Stimulated activated CD8-positive, alpha-beta memory T cell treated with anti-CD3 and anti-CD28 coated beads, Interleukin-15, amount 100 ng/mL, for 1 hour (primary cell): ENCODE data around the gene MAMLD1.

Experiments
- DNase-seq: peaks from one replicate; pipeline ENCODE4 v3.0.0-alpha.2; 2020; ENCODE audit warnings: low read depth

MAMLD1 gene

DNA sequence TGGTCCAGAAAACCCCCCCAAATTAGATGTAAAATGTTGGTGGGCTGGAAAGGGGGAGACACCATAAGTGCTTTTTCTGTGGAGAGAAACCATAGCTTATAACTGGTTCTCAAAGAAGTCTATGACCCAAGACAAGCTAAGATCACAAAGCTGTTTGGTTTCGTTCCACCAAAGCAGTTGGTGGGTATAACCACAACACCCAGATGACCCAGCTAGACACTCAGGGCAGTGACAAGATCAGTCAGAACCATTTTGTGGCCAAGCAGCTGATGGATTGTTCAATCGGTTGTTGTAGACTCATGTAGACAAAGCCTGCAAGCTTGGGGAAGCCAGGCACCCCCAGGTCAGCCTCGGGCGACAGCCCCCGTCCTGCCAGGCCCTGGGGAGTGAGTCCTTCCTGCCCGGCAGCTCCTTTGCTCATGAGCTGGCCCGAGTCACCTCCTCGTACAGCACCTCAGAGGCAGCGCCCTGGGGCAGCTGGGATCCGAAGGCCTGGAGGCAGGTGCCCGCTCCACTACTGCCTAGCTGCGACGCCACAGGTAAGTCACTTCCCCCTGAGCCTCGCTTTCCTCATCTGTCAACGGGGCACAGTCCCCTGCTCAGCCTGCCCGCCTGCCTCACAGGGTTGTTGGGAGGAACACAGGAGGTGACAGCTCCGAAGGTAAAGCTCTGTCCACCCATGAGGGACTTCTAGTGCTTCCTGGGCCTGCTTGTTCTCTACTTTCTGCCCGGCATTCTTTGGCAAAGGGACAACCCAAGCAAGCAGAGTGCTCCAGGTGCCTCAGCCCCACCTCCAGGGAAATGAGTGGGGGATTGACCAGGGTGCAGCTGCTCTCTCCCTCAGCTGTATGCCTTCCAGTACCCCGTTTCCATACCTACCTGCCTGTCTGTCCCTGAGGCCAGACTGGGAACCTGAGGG, 140.1 kb downstream of the MAMLD1 start:
- no peak for DNase-seq

DNA sequence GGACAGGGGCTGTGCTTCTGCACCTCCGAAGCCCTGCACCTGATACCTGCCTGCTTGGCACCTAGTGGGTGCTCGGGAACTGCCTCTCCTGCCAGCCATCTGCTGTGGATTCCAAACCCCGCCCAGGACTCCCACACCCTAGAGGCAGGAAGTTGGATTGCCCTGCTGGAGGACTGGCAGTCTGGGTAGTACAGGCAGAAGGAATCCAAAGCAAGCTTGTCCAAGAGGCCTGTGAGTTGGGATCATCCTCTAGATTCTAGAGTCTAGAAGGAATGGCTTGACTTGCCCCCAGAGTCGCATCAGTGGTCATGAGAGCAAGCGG, 140.7 kb downstream of the MAMLD1 start:
- DNase-seq, result no peak

DNA sequence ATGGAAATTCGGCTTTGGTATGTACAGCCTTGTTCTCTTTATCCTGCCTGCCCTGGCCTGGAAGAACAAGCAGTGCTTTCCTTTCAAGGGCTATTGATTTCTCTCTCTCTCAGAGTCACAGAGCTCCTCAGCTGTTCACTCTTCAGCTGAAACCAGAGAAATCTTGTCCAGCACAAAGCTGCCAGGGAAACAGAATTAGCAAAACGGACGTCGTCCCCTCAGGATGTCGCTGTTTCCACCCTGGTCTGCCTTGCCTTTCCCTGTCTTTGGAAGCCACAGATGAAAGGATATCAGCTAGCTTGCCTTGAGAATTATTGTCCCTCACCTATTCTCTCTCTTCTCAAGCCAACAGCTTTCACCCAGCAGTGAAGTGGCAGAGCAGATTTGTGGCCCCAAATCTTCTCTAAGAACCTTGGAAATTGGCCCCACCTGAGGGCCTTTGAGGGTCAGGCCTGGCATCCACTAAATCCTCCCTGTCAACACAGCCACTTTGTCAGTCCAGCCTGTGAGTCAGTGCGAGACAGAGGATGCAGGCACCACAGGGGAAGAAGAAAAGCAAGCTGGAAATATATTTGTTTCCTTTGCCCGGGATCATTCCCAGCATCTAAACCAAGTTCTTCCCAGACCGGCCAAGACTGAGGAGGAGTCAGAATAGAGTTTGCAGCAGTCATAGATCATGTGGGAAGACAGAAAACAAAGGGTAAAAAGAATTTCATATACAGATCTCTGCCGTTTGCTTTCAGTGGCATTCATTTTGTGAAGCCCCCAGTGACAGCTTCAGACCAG, 141.5 kb downstream of the MAMLD1 start:
- DNase-seq, result no peak

DNA sequence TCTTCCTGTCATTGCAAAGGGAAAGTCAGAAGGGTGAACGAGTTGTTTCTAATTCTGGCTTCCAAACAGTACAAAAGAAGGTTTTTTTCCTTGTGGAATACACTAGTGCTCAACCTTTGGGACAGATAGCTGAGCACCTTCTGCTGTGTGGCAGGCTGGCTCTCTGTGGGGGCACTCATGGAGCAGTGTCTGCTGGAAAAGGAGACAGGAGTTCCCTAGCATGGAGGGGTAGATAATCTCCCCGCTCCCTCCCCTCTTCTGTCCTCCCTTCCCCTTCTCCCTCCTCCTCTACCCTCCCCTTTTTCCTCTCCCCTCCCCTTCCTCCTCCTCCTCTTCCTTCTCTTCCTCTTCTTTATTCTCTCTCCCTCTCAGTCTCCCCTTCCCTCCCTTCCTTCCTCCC, 142.9 kb downstream of the MAMLD1 start:
- DNase-seq, result no peak

DNA sequence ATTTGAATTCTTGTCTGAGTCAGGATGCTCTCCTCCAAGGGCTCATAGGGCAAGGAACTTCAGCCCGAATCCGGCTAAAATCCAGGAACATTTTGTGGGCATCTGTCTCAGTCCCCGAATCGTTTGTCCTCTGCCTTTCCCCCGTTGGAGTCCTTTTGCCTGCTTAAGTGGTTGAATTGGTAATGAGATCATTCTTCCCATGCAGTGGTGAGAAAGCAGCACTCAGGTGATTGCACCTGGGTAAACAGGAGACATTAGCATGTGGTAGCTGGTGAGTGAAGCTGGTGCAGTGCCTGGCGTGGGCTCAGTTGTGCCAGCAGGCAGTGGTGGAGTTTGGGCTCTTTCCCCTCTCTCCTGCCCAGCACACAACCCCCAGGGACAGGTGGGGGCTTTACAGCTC, 143.4 kb downstream of the MAMLD1 start:
- DNase-seq, result no peak

DNA sequence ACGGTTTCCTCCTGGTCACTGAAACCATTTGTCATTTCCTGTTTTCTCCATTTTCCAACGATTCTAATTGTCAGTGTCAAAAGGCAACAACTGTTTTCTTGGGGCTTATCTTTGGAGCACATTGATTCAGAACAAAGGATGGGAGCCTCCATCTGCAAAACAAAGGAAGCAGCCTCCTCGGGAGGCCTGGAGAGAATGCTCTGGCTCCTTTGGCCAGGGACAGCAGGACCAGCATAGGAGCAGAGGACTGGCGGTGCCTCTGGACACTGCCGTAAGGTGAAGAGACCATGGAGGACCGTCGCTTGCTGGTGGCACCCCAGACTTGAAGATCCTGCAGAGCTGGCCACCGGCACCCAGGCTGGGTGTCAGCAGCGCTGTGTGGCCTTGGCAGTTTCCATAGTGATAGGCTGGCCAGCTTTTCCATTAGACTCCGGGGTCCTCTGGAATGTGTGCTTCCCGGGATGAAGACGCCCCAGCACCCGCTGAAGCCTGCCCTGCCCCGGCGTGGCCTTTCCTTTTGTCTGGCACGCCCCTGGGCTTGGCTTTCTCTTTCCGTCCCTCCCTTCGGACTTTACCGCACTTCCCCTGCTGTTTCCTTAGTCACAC, 144.2 kb downstream of the MAMLD1 start:
- no peak for DNase-seq

DNA sequence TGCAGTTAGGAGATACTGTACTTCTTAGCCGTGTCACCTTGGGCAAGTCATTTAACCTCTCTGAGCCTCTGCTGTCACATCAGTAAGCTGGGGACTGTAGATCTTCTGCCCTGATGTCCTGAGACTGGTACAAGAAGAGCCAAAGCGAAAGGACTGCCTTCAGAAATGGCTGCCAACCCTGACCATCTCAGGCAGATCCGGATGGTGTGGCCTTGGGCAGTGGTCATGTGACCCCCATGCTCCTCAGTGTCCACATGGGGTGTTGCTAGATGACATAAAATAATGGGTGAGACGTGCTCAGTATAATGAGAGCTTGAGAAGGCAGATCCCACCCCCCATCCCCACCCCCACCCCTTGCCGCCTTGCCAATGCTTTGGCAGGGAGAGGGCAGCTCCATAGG, 144.9 kb downstream of the MAMLD1 start:
- DNase-seq, result no peak

DNA sequence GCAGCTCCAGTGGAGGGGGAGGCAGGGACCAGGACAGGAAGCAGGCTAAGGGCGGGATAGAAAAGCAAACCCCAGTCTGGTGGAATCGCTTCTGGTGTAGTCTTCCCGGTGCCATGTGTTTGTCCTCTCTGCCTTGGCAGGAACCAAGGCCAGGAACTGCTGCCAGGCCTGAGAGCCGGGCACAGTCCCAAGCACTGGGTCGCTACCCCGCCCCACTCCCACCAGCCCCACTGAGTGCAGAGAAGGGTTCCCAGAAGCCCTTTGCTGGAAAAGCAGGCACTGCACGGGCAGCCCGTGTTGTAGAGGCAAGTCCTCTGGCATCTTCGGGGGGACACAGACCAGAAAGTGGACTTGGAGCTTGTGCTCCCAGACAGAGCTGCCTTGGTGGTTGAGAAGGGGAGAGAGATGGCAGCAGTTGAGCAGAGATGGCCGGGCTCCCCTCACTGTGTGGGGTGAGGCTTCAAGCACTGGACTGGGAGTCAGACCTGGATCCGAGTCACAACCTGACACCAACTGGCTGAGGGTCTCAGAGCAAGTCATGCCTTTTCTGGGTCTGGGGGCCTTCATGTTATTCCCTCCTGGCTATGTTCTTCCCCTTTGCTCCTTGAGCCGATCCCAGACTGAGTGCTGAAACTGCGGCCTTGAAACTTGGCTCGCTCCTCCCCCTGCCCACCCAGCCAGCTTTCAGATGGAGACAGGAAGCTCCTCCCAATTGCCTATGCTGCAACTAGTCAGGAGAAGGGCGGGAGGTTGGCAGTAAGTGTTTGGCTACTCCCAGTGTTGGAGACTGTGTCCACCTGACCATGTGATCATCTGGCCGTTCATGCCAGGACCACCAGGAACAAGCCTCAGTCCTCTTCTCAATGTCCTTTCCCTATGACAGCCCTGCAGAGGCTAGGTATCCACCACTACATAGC, 145.6 kb downstream of the MAMLD1 start:
- DNase-seq, result no peak

DNA sequence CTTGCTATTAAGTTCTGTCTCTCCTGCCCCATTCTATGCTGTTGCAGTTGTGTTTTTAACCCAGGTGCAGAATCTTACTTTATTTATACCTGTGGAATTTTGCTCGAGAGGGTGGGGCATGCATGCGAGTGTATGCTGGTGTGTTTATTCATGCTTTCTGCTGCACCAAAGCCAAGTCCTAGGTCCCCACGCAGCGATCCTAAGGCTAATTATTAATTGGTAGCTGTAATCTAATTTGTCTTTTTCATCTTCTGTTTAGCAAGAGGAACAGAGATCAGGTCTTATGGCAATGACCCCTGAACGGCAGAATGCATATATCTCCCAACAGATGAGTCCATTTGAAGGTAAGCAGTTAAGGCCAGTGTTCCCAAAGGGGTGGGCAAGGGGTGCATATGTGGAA, 146.6 kb downstream of the MAMLD1 start:
- no peak for DNase-seq

DNA sequence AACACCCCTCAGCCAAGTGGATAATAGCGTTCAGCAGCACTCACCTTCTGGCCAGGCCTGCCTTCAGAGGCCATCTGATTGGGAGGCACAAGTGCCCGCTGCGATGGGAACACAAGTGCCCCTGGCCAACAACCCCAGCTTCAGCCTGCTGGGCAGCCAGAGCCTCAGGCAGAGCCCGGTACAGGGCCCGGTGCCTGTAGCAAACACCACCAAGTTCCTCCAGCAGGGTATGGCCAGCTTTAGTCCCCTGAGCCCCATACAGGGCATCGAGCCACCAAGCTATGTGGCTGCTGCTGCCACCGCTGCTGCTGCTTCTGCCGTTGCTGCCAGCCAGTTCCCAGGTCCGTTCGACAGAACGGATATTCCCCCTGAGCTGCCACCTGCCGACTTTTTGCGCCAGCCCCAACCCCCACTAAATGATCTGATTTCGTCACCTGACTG, 149.4 kb downstream of the MAMLD1 start:
- DNase-seq, result no peak

DNA sequence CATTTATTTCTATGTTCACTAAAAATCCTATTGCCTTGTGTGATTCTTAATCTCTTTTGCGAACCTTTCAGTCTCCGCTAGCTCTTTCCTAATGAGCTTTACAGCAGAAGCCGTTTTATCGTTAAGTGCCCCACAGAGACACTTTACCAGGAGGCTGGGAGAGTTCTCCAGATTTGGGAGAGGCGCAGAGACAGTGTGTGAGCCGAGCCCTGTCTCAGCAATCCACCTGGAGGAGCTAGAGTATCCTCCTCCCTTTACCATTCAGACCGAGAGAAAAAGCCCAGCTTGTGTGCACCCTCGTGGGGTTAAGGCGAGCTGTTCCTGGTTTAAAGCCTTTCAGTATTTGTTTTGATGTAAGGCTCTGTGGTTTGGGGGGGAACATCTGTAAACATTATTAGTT, 150.4 kb downstream of the MAMLD1 start:
- no peak for DNase-seq

DNA sequence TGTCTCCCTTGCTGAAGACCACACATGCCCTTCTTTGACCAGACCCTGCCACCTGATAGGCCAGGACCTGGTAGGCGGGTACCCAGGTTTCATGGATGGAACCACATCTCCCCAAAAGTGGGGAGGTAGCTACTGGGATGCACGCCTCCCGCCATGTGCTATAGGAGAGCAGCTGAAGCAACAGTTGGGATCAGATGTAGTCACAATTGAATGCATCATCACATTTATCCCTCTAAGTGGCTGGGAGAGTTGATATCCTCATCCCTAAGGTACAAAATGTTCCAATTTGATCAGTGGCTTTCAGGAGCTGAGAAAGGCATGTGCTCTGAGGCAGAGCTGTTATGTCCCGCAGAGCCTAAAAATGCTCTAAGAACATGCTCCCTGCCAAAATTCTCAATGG, 151.3 kb downstream of the MAMLD1 start:
- no peak for DNase-seq

DNA sequence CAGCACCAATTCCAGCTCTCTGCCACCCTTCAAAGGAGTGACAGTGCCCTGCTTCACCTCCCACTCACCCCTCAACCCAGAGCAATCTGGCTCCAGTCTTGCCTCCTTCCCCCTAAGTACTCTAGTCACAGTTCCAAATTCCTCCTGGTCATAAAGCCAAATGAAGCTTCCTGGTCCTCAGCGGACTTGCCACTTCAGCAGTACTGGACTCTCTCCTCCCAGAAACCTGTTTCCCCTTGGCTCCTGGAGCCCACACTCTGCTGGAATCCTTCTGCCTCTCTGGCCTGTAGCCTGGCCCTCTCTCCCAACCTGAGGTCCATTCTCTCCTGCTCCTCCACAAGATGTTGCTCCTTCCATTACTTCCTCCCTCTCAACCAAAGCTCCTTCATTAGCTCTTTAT, 152.7 kb downstream of the MAMLD1 start:
- no peak for DNase-seq

DNA sequence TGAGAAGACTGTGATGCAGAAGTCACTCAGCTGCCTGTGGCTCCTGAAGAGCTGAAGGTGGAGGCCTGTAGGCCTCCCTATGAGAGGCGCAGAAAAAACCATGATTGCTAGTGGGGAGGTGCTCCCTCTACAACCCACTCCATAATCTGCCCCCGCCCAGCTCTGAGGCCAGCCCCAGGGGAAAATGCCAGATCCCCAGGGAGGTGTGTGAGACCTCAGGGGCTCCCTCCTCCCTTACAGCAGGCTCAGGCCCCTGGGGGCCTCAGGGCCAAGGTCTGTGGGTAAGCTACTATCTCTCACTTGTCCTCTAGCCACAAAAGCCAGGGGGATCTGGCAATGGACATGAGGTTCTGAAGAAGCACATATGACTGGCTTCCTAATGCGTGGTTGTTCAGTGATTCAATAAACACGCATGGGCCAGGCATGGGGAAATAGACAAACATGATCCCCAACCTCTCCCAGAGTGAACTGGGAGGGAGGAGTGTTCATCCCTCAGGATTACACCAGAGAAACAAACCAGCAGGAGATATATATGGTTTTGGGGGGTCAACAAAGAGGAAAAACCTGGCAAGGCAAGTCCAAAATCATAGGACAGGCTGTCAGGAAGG, 154.3 kb downstream of the MAMLD1 start:
- no peak for DNase-seq

DNA sequence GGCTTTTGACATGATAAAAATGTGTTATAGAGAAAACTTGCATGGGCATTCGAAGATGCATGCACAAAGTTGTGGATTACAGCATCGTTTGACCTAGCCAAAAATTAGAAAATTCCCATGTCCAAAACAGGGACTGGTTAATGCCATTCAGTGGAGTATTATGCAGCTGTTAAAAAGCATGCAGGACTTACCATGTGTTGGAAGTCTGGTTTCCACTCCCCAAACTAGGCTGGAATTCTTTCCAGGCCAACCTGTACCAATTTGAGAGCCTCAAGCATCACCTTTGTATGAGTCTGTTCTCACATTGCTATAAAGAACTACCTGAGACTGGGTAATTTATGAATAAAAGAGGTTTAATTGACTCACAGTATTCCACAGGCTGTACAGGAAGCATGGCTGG, 159.4 kb downstream of the MAMLD1 start:
- no peak for DNase-seq

DNA sequence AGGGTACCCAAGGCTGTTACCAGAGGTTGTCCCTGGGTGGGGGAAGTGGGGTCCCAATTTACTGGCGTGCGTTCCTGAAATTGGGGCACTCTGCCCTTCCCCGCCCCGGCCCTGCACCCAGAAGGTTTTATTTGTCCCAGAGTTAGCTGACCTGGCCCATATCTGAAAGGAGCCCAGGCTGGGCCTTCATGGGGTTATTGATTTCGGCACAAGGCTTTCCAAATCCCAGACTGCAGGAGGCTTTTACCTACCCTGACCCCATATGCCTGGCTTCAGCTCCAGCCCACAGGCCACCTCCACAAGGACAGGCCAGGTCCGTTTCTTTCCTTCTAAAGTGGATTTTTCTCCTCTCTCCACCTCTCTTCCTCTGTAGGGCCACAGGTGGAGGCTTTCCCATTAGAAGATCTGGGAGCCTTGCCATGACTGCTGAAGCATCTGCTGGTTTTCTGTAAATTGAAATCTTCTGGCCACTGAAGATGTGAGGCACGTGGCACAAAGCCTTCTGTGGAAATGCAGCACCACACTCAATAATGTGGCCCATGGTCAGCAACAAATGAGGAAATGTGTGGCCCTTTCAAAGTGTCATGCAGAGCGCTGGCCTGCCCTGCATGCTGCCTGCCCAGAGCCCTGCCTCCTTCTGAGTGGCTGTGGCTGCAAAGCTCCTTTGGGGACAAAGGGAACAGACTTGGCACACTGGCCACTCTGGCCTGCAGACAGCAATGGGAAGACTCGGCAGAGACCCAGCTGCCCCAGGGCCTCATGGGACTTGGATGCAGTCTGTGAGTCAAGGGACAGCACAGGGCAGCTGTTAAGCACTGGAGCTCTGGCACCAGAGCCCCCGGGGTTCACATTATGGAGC, 162.2 kb downstream of the MAMLD1 start:
- no peak for DNase-seq

DNA sequence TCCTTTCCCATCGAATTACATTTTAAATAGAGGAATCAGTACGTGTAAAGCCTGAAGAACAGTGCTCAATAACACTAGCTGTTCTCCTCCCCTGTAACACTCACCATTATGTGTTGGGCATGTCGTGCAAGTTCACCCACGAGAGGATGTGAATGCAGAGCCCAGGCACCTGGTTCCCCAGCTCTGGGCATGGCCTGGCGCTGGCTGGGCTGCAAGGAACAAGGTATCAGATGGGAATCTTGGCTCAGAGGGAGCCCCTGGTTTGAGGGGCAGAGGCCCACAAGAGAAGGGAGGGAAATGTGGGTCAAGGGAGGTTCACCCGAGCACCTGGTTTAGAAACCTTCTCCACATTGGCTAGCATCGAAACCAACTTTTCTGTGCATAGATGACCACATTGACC, 163.6 kb downstream of the MAMLD1 start:
- no peak for DNase-seq

DNA sequence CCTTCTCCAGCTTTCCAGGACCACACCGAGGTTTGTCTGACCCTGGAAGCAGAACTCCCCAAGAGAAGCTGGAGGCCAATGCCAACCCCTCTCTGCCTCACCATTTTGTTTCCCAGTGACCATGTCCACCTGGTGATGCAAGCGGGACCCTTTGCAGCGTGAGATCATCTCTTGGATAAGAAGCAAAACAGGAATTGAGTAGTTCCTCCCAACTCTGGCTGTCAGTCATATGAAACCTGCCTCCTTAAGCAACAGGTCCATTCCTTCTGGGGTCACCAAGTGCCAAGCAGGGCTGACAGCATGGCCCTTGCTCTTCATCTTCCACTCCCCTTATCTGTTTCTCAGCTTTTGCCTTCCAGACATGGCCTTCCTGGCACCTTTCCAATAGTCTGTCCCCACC, 164.0 kb downstream of the MAMLD1 start:
- DNase-seq, result no peak

DNA sequence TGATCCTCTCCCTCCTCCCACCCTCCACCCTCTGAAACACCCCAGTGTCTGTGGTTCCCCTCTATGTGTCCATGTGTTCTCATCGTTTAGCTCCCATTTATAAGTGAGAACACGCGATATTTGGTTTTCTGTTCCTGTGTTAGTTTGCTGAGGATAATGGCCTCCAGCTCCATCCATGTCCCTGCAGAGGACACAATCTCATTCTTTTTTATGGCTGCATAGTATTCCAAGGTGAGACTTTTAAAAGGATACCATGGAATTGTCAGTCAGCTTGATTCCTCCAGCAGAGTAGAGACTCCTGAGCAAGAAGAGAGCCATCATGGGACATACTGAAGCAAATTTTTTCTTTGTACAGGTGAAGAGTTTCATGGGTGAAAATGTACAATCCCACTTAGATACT, 166.5 kb downstream of the MAMLD1 start:
- DNase-seq, result no peak

DNA sequence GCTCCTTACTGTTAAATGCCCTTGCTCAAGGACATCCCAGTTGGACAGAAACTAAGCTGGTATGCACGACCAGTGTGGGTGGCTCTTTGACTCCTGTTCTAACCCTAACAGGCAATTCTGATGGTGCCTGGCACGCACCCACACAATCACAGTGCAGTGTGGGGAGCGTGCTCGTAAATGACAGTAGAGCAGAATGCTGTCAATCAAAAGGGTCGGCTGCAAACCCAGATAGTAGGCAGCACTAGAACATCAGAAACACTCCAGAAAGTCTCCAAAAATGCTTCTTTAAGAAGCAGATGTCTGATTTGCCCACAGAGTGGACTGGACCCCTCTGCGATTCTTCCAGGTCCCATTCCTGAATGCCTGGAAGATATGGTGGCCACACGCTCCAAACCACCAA, 167.7 kb downstream of the MAMLD1 start:
- DNase-seq, result no peak

DNA sequence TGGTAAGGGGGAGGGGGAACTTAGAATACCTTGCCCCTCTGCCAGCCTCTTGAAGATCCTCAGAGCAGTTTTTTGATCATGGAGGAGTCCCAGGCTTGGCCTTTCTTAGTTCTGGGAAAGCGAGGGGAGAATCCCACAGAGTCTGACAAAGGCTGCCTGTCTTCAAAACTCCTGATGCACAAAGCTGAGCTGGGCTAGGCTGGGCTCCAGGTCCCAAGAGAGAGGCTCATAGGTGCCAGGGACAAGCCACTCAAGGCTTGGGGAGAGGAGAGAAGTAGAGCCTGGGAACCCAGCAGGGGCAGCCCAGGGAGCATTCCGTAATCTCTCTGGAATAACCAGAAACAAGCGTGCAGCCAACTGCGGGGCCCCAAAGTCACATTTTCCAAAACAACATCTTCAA, 168.3 kb downstream of the MAMLD1 start:
- DNase-seq, result no peak
